HG03095 (cell line): ENCODE data around the gene MRPL17.

Experiments
- ATAC-seq: cut with Tn5 transposase; IDR thresholded peaks from one replicate; pipeline ENCODE4 v1.9.1; 2021; ENCODE audit warnings: moderate library complexity; ENCODE audit not compliant: unreplicated experiment

The MRPL17 gene

DNA sequence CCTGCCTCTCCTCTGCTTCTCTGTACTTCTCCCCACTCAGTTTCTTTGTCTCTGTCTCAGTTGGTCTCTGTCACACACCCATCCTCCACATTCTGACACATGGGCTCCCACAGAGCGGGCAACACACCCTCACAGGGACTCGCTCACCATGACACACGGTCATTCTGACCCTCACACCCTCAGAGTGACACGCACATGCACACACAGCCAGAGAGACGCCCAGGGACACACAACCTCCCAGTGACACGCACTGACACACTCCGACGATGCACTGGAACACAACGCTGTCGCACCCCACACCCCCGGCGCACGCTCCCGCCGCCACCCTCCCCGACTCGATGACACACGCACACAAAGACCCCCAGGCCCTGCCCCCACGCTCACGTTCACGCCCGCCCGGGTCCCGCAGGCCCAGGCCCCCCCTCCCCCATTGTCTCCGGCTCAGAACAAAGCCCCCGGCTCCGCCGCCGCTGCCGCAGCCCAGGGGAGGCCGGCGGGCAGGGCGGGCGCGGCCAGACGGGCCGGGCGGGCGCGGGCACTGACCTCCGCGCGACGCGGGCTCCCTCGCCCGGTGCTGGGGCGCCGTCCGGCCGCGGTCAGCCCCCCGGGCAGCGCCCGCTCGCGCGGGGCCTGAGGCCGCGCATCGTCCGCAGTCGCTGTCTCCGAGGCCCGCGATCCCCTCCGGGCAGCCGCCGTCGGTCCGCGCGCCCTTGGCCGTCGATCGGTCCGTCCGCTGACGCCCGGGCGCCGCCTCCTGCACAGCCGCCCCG is 27.9 kb downstream of the MRPL17 start:
- no peak for ATAC-seq

DNA sequence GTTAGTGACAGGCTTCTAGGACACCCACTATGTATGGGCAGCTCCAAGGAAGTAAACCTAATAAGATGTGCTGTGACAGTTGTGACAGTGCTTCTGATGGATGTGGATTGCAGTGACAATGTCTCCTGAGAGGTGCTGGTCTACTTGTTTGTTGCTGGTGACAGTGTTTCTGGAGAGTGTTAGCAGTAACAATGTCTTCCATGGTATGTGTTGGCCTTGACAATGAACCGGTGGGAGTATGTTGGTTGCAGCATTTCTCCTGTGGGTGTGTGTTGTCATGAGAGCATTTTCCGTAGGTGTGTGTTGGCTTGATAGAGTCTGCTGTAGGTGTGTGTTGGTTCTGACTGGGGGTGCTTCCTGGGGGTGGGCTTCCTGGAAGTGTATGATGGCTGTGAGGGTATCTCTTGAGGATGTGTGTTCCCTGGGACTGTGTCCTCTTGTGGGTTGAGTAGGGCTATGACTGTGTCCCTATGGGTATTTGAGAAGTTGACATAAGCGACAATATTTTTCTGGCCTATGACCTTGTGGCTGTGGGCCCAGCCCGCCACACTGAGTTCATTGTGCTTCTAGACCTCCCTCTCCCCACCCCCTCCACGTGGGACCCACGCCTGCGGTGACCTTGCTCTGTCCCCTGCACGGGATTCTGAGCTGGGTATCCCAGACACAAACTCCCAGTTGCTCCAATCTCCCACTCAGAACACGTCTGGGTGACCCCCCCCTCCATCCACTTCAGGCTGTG is 28.7 kb downstream of the MRPL17 start:
- ATAC-seq, result no peak

DNA sequence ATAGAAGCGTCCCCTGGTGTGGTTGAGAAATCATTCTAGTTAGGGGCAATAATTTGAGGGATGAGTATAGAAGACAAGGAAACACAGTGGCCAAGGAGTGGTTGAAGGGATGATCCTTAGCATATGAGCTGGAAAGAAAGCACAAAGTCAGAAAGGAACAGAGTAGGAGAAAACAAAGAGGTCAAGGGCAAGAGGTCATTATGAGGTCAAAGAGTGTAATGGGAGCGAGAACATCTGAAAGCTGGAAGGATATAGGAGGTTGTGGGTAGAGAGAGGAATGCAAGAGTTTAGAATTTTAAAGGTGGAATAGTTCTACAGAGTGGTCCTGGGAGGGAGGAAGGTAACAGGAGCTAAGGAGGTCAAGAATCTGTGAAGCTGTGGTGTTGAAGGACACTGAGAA is 29.5 kb downstream of the MRPL17 start:
- ATAC-seq, result no peak

DNA sequence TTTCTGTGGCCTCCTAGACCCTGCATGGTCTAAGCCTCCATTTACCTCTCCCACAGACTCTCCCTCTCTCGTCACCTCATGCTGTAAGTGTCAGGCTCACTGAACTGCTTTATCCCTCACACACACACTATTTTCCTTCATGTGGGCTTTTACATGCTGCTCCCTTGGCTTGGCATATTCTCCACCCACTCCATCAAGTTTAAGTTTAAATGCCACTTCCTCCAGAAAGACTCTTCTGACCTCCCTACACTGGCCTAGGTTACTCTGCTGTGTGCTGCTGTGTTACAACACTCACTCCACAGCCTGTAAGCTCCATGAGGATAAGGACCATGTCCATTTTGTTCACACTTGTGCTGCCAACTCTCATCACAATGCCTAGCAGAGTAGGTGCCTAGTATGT is 30.0 kb downstream of the MRPL17 start:
- no peak for ATAC-seq

DNA sequence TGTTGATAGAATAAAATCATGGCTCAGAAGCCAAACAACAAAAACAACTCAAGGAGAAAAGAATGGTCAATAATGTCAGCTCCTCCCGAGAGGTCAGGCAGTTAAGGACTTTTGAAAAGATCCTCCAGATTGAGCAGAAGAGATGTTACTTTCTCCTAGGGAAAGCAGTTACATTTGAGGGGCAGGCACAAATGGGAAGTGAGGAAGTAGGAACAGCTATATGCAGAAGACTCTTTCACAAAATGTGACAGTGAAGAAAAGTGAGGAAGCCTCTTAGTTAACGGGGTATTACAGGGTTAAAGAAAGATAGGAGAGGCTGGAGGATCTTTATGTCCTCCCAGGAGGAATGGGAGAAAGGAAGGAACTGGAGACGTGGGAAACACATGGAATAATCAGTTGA is 31.0 kb downstream of the MRPL17 start:
- ATAC-seq, result no peak

DNA sequence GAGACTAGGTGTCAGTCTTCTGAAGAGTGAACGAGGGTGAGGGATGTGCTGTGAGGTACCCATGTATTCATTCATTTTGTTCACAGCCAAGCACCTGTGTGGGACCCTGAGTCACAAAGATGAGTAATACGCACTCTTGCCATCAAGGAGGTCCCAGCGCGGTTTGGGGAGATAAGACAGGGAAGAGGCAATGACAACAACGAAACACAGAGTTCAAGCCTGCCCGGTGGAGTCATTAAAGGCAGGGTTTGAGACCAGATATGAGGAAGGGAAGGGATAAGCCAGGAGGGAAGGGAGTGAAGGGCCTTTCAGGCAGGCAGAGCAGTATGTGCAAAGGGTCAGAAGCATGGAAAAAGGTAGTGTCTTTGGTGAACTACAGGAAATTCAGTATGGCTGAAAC is 32.2 kb downstream of the MRPL17 start:
- no peak for ATAC-seq

DNA sequence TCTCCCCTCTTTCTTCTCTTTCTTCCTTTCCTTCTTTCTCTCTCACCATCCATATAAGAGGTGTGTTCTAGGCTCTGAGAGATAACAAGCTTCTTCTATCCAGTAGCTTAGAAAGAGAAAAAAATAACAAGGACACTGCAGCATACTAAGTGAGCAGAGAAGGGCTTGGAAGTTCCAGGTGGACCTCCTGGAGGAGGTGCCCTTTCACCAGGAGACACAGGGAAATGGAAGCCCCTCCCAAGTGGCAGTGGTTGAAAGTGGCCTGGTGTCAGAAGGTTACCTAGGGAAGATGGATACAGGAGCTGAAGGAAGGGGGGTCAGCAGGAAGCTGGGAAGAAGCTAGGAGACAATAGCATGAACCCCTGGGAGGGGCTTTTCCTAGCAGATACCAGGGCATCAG is 33.0 kb downstream of the MRPL17 start:
- no peak for ATAC-seq

DNA sequence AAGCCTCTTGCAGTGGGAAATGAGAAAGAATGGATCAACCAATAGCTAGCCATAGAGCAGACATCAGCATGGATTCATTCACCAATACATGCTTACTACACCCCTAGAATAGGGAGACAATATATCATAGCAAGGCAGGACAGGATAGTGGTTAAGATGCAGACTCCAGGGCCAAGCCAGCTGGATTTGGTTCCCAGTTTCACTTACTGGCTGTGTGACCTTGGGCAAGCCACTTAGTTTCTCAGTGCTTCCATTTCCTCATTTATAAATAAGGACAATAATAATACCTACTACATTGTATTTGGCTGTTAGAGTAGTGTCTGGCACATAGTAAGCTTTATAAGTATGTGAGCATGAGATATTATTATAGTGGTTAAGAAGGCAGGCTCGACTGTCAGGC is 34.6 kb downstream of the MRPL17 start:
- ATAC-seq, result no peak

DNA sequence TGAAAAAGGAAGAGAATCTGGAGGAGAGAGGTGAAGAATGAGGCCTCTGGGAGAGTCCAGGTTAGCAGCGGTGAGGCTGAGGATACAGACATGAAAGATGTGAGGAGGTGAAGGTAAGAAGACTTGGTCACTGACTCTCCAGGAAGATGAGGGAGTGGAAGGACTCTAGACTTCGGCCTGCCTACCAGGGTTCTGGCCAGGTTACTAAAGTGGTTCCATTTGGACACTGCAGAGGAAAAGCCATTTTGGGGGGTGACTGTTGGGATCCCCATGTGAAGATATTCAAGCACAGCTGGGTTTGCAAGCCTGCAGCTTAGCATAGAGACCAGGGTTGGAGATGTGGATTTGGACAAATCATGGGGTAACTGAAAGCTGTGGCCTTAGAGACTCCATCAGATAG is 35.3 kb downstream of the MRPL17 start:
- ATAC-seq, result no peak

DNA sequence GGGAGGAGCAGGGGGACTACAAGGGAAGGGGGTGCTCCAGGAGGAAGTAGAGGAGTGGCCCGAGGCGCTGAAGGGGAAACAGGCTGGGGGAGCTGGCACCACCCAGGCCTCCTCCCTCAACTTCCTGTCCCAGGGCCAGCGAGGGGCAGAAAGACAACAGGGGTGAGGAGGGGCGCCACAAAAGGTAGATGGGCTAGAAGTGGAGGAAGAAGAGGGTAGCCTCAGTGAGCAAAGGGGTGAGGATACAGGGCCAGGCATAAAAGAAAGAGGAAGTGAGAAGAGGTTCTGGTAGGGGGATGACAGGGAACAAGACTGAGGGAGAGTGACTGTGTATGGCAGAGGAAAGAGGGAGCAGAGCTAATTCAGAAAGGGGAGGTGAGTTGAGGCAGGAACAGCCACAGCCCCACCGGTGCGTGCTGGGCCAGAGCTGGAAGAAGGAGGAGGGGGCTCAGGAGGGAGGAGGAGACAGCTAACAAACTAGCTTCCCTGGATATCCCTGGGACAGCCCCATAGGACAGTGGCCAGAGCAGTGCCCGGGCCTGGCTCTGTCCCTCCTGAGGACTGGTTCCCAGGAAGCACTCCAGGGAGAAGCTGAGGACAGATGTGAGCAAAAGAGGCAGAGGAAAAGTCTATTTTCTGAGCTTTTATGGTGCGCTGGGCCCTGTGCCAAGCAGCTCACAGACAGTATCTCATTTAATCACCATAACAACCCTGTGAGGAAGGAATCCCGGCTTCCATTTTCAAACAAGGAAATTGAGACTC is 36.0 kb downstream of the MRPL17 start:
- peak; percentile 93 for ATAC-seq

DNA sequence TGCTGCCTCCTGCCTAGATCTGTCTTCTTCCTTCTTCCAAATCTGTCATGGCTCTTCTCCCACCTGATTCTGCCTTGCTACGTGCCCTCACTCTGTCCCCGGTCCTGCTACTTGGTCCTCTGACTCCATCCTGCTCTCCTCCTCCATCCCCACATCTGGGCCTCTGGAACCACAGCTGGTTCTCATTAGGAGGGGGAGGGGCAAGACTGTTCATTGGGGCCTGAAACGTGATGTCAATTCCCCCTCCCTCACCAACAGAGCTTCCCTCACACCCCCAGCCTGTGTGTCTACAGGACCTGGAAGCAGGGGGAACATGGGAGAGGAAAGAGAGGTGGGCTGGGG is 36.6 kb downstream of the MRPL17 start:
- no peak for ATAC-seq

DNA sequence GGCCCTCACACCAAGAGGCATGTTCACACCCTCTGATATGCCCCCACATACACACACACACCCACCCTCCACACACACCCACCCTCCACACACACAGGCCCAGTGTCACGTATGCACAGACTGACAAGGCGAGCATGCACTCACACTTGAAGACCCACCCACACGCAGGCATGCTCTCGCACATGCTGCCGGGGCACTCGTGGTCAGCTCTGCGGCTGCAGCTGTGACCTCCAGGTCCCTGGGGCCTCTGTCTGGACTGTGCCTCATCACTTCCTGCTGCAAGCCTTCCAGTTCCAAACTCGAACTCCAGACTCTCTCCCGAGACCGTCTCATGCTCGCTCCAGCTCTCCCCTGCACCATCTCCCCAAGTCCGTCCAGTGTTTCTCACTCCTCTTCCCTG is 37.1 kb downstream of the MRPL17 start:
- no peak for ATAC-seq

DNA sequence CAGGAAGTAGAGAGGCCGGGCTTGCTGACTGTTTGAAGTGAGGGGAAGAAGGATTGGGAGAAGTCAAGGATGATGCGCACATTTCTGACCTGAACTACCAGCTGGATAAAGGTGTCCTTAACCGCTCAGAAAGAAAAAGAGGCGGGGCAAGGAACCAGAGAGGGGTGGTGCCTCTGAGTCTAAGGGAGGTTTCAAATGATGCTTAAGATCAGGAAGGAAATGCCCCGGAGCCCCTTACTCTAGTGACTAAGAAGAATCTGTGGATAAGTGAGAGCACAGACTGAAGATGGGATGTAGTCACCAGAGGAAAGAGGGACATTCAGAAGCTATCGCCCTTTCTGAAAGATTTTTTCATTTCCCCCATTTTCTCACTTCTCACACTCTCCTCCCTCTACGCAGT is 40.2 kb downstream of the MRPL17 start:
- ATAC-seq, result no peak

DNA sequence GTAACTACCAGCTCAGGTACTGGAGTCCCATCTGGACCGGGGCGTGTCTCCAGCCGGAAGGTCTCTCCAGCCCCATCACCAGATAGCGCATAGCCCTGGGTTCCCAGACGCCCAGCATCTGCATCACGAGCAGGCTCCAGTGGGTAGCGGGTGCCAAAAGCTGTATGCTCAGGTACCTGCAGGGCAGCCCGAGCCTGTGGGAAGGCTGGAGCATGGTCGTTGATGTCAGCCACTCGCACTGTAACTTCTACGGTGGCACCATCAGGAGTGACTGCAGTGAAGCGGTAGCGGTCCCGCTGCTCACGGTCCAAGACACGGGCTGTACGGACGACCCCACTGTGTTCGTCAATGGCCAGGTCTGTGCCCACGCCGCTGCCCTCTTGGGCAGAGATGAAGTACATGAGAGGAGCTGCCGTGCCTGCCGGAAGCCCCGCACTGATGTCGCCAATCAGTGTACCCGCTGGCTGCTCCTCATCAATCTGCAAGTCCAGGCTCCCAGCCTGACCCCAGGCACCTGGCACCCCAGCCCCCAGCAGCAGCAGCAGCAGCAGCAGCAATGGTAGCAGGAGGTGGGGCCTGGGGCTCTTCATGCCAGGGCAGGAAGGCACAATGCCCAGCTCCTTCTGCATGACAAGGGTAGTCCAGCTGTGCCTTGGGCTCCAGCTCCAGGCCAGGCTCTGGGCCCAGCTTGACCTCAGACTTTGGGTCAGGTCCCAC is 42.0 kb downstream of the MRPL17 start:
- no peak for ATAC-seq

DNA sequence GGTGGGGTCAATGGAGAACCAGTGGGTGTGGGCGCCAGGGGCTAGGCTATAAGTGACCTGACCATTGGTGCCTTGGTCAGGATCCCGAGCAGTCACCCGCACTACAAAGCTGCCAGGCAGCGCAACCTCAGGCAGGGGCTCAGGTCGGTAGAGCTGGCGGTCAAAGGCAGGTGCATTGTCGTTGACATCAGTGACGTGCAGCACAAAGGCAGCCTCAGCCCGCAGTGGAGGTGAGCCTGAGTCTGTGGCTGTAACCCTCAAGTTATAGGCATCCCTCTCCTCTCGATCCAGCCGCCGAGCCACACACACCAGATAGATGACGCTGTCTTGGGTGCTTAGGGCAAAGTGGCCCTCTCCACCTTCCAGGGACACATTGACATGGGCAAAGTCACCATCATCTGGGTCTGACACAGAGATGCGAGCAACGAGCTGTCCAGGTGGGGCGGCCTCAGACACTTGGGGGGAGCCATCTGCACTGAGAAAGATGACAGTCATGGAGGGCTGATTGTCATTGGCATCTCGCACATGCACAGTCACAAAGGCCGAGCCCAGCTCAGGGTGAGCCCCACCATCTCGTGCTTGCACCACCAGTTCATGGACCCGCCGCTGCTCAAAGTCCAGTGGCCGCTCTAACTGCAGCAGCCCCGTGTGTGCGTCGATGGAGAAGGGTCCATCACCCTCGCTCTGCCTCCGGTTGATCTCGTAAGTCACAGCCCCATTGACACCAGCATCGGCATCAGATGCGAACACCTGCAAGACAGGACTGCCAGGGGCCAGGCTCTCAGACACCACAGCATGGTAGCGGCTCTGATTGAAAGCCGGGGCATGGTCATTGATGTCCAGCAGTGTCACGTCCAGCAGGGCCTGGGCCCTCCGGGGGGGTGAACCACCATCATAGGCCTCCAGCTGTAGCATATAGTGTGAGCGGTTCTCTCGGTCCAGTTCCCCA is 42.8 kb downstream of the MRPL17 start:
- no peak for ATAC-seq

DNA sequence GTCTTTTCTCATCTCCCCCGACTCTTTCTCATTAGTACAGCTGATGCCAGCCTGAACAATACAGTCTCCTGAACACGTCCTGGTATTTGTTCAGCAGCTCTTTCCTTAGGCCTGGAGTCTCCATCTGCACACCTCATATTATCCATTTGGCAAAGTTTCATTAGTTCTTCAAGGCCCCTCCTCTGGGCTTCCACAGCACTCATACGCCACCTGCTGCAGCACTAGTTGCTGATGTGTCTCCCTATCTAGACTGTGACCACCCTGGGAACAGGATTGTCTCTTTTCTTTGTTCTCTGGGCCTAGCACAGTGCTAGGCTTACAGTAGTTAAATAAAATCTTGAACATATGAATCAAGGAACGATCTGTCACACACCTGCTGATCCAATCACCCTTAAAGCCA is 44.7 kb downstream of the MRPL17 start:
- no peak for ATAC-seq

DNA sequence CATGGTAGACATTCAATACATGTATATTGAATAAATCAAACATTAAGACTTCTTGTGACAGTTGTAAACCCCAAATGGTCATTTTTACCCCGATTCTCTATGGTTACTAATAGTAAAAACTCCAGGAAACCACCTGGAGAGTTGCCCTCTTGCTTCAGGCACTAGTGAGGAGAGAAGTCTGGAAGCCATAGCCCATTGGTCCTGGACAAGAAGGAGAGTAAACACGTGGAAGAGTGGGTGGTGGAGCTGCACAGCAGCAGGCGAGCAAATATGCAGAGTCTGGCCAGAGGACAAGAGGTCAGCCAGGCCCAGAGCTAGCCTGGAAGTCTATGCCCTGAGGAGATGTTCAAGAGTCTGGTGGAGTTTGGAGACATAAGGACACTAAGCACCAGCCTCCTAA is 45.3 kb downstream of the MRPL17 start:
- ATAC-seq, result no peak

DNA sequence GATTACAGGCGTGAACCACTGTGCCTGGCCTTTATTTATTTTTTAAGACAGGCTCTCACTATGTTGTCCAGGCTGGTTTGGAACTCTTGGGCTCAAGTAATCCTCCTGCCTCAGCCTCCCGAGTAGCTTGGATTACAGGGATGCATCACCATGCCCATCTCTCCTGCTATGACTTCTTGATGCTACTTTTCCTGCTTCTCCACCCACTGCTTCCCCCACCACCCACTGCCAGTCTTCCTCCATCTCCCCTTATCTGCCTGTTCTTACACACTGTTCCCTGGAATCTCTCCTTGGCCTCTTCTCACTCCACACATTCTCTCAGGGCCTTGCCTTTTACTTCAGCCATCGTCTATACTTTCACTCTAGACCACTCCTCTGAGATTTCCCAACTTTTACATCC is 46.7 kb downstream of the MRPL17 start:
- ATAC-seq, result no peak

DNA sequence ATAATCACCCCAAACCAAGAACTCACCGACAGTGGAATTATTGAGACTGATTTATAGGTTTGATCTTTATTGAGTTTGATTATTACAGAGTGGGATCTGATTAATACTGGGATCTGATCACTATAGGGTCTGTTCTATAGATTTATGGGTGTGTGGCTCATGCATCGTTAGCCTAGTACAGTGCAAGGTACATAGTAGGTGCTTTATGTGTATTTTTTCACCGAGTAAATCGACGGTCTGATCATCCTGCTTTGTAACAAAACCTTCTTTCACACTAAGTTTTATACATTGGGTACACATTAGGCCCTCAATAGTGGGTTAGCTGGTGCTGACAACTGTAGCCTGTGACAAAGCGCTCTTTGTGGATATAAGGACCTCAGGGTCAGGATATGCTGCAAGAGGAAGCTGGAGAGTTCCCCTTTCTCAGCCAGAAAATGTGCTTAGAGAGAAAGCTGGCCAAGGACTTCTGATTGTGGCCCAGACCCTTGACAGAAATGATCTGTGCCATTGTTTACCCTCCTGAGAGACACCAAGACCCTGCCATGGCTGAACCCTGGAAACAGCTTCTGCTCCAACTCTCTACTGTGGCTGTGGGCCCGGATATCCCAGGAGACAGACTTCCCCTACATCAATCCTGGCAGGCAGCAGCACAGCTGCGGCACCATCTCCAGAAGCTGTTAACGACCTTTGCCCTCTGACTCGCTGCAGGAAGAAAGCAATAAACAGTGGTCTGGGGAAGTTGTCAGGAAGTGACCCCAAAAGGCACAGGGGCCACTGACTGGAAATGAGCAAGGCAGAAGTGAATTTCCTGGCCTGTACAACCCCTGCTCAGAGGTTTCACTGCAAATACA is 47.8 kb downstream of the MRPL17 start:
- no peak for ATAC-seq
